Muscle layer of colon (tissue), 2 donors: ENCODE measurements around the gene NLRC3.
"Not testable (repeated sequence)": the region's sequence is repeated elsewhere in the genome, so short reads cannot be mapped to it uniquely, and the experiment has no call there.

ENCODE experiments used
- H3K27ac ChIP-seq: one replicate; pipeline ENCODE4 v1.7.0; 2013; ENCODE audit warnings: low read depth, mild to moderate bottlenecking, low read length, moderate library complexity
- H3K27me3 ChIP-seq, 2 donors: one replicate each; pipeline ENCODE4 v1.7.0; 2013; ENCODE audit warnings: low read length in 2 of 2, mild to moderate bottlenecking in 2 of 2; ENCODE audit not compliant: insufficient read depth in 2 of 2, control insufficient read depth in 1 of 2
- H3K36me3 ChIP-seq: one replicate; pipeline ENCODE4 v1.7.0; 2013; ENCODE audit warnings: mild to moderate bottlenecking, low read length; ENCODE audit not compliant: insufficient read depth
- H3K4me1 ChIP-seq: one replicate; pipeline ENCODE4 v1.7.0; 2013; ENCODE audit warnings: mild to moderate bottlenecking, low read length; ENCODE audit not compliant: insufficient read depth
- H3K4me3 ChIP-seq, 2 donors: one replicate each; pipeline ENCODE4 v1.7.0; 2013; ENCODE audit warnings: low read length in 2 of 2, low read depth in 1 of 2, mild to moderate bottlenecking in 1 of 2, moderate library complexity in 1 of 2
- H3K9ac ChIP-seq: one replicate; pipeline ENCODE4 v1.7.0; 2013; ENCODE audit warnings: low read length
- H3K9me3 ChIP-seq: one replicate; pipeline ENCODE4 v1.7.0; 2013; ENCODE audit warnings: mild to moderate bottlenecking, low read length
- donor health status: abdominal sarcoma.
- donor health status: Adenocarcinoma of cecum.

NLRC3 gene

DNA sequence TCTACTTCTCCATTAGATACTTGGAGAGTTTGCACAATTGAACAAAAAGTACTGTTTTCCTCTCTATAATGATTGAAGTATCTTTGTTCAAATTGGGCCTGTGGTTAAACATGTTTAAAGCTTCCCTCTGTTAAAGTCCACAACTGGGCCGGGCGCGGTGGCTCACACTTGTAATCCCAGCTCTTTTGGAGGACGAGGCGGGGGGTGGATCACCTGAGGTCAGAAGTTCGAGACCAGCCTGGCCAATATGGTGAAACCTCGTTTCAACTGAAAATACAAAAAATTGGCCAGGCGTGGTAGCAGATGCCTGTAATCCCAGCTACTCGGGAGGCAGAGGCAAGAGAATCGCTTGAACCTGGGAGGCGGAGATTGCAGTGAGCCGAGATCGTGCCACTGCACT, 31.8 kb upstream of the NLRC3 start:
- H3K27me3 ChIP-seq, H3K9ac ChIP-seq, H3K27ac ChIP-seq, H3K4me3 ChIP-seq, H3K9me3 ChIP-seq, H3K4me1 ChIP-seq, H3K36me3 ChIP-seq: not testable (repeated sequence)

DNA sequence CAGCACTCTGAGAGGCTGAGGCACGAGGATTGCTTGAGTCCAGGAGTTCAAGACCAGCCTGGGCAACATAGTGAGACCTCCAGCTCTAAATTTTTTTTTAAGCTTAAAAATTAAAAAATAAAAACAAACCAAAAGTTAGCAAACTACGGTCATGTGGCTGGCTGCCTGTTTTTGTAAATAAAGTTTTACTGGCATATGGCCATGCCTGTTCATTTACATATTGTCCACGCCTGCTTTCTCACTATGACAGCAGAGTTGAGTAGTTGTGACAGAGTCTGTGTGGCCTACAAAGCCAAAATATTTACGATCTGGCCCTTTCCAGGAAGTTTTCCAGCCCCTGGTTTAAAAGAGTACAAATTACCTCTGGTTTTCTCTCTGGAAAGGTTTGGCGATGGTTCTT, 30.9 kb upstream of the NLRC3 start:
- Histone ChIP-seq H3K9ac (no peak overlapping the region), H3K27ac (no peak overlapping the region), H3K4me3 (no peak overlapping the region), H3K27me3 (no peaks in the 10 kb centered on the region), H3K9me3 (no peaks in the 10 kb centered on the region), H3K4me1 (peaks cover 7% of the 10 kb centered on the region), H3K36me3 (peaks cover 5% of the 10 kb centered on the region)

DNA sequence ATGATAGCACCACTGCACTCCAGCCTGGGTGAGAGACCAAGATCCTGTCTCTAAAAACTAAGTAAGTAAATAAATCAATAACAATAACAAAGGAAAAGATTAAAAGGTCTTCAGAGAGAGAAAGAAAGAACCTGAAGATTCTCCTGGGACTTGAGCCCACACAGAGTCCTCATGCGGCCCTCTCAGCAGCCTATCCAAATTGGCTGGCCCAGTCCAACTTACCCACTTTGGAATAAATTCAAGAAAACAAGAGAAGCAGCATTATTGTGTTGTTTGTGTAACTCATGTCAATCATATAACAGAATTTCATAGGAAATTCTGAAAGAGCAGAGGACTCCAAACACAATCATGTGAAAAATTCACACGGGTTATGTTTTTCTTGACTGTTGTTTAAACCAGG, 30.4 kb upstream of the NLRC3 start:
- Histone ChIP-seq H3K27me3 (no peaks in the 10 kb centered on the region), H3K9ac (no peak overlapping the region), H3K9me3 (no peaks in the 10 kb centered on the region), H3K4me3 (no peak overlapping the region), H3K4me1 (peaks cover 7% of the 10 kb centered on the region), H3K27ac (no peak overlapping the region), H3K36me3 (peaks cover 5% of the 10 kb centered on the region)

DNA sequence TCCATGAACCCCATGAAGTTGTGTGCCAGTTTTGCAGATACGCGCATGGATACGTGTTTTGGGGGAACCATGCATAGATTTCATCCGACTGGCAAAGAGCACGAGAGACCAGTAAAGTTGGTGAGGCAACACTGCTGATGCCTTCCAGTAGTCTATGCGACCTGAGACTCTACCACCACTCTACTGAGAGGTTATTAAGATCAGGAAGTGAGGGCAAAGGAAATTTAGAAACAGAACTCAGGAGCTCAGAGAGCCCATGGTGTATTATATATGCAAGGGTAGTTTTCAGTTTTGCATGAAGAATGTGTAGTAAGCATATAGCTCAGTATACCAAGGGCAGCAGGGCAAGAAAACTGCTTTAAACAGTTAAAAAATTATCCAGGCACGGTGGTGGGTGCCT, 30.0 kb upstream of the NLRC3 start:
- peaks cover 7% of the 10 kb centered on the region for H3K4me1 ChIP-seq
- no peaks in the 10 kb centered on the region for H3K27me3 ChIP-seq
- H3K9me3 ChIP-seq, result no peaks in the 10 kb centered on the region
- no peak overlapping the region for H3K4me3 ChIP-seq
- no peak overlapping the region for H3K27ac ChIP-seq
- no peak overlapping the region for H3K9ac ChIP-seq
- peaks cover 5% of the 10 kb centered on the region for H3K36me3 ChIP-seq

DNA sequence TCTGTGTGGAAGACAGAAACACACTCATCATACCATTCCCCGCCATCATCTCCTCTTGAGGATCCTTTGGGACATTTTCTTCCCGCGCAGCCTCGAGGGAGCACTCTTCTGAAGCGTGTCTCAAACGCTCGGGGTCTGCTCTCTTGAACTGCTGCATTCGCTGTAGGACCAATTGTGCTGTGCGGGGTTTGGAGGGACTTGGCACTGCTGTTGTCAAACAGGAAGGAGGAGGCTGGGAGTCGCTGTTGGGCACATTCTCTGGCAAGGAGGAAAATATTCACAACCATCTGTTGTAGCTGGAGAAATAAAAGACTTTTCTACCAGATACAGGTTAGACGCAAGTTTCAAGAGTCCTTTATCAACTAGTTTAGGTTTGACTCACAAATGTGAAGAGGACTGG, 29.2 kb upstream of the NLRC3 start:
- H3K27ac ChIP-seq, result no peak overlapping the region
- H3K9ac ChIP-seq, result no peak overlapping the region
- no peaks in the 10 kb centered on the region for H3K27me3 ChIP-seq
- peaks cover 9% of the 10 kb centered on the region for H3K36me3 ChIP-seq
- peaks cover 7% of the 10 kb centered on the region for H3K4me1 ChIP-seq
- no peak overlapping the region for H3K4me3 ChIP-seq
- H3K9me3 ChIP-seq, result no peaks in the 10 kb centered on the region

DNA sequence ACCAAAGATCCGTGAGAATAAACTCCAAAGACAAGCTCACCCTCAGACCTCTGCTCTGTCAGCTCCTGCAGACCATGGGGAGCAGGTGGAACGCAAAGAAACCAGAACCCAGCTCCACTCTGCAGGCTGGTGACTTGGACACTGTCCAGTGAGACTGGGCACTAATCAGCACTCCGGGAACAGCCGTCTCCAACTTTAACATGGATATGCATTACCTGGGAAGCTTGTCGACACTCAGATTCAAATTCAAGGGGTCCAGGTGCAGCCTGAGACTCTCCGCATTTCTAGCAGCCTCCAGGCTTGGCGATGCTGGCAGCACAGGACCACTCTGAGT, 25.1 kb upstream of the NLRC3 start:
- no peak overlapping the region for H3K27ac ChIP-seq
- H3K9me3 ChIP-seq, result no peaks in the 10 kb centered on the region
- H3K4me3 ChIP-seq, result no peak overlapping the region
- no peaks in the 10 kb centered on the region for H3K4me1 ChIP-seq
- H3K27me3 ChIP-seq, result no peaks in the 10 kb centered on the region
- no peak overlapping the region for H3K9ac ChIP-seq
- H3K36me3 ChIP-seq, result peaks cover 15% of the 10 kb centered on the region

DNA sequence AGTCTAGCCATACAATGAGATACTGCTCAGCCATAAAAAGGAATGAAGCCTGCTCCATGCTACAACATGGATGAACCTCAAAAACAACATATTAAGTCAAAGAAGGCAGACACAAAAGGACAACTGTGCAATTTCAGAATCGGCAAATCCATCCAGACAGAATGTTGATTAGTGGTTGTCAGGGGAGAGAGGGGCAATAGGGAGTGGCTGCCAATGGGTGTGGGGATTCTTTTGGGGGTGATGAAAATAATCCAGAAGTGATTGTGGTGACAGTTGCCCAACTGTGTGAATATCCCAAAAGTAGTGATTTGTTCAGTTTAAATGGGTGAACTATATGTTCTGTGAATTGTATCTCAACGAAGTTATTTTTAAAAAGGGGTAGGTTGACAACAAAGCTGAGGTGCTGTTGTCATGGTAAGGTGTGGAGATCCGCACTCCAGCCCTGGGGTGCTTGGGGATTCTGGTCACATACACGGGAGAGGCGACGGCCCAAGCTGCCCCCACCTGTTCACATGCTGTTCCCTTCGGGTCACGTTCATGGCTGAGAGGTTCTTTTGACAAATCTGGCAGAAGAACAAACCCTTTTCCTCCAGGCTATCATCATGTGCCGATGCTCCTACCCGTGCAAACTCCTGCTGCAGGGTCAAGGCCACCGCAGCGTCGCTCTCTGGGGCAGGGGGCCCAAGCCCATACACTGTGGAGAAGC, 24.6 kb upstream of the NLRC3 start:
- peaks cover 15% of the 10 kb centered on the region for H3K36me3 ChIP-seq
- no peak overlapping the region for H3K4me3 ChIP-seq
- no peak overlapping the region for H3K27ac ChIP-seq

DNA sequence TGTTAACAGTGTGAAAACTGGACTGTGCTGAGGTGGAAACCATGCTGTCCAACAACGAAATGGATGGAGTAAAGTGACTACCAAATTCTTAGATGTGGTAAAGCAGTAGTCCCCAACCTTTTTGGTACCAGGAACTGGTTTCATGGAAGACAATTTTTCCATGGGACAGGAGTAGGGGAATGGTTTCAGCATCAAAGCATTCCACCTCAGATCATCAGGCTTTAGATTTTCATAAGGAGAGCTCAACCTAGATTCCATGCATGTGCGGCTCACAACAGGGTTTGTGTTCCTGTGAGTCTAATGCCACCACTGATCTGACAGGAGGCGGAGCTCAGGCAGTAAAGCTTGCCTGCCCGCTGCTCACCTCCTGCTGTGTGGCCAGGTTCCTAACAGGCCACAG, 22.7 kb upstream of the NLRC3 start:
- H3K9me3 ChIP-seq, result no peaks in the 10 kb centered on the region
- H3K4me3 ChIP-seq, result no peak overlapping the region
- H3K27ac ChIP-seq, result no peak overlapping the region
- no peaks in the 10 kb centered on the region for H3K27me3 ChIP-seq
- peaks cover 15% of the 10 kb centered on the region for H3K36me3 ChIP-seq
- H3K4me1 ChIP-seq, result no peaks in the 10 kb centered on the region
- no peak overlapping the region for H3K9ac ChIP-seq

More for the DNA sequence above, 24.6 kb upstream of the NLRC3 start:
- no peaks in the 10 kb centered on the region for H3K9me3 ChIP-seq
- no peaks in the 10 kb centered on the region for H3K4me1 ChIP-seq
- no peak overlapping the region for H3K9ac ChIP-seq
- H3K27me3 ChIP-seq, result no peaks in the 10 kb centered on the region

DNA sequence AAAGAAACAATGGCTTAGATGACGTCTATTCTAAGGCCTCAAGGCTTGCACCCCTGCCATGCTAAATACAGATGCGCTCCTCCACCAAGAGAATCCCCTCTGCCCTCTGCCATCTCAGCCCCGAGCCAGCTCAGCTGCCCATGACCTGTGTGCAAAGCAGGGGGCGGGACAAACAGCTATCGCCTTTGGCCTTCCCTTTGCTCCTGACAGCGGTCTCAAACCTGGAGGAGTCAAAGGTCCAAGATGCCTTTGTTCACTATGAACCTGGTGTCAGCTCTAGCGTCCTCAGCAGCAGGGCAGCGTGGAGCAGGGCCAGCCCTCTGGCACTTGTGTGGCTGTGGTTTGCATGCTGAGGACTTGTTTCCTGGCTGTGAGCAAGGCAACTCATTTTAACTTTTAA, 21.9 kb upstream of the NLRC3 start:
- no peak overlapping the region for H3K9ac ChIP-seq
- peaks cover 15% of the 10 kb centered on the region for H3K36me3 ChIP-seq
- H3K4me3 ChIP-seq, result no peak overlapping the region
- H3K4me1 ChIP-seq, result no peaks in the 10 kb centered on the region
- H3K27ac ChIP-seq, result no peak overlapping the region
- no peaks in the 10 kb centered on the region for H3K9me3 ChIP-seq
- H3K27me3 ChIP-seq, result no peaks in the 10 kb centered on the region

DNA sequence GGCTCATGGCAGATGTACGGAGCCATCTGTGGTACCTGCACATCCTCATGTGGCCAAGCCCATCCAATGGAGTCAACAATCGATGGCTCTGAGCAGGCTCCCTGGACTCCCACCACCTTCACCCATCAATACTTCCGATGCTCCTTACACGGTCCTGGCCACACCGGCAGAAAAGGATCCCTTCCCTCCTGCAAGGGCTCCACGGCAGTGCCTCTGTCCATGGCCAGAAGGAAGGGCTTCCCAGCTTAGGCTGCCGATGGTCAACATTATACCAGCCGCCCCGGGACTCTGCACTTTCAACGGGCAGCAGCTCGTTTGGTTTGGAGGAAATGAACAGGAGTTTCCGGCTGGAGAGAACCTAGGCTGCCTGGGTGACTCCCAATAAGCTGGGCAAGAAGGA, 21.0 kb upstream of the NLRC3 start:
- no peaks in the 10 kb centered on the region for H3K27me3 ChIP-seq
- H3K4me1 ChIP-seq, result no peaks in the 10 kb centered on the region
- no peak overlapping the region for H3K9ac ChIP-seq
- H3K36me3 ChIP-seq, result peaks cover 11% of the 10 kb centered on the region
- no peaks in the 10 kb centered on the region for H3K9me3 ChIP-seq
- no peak overlapping the region for H3K4me3 ChIP-seq
- H3K27ac ChIP-seq, result no peak overlapping the region

DNA sequence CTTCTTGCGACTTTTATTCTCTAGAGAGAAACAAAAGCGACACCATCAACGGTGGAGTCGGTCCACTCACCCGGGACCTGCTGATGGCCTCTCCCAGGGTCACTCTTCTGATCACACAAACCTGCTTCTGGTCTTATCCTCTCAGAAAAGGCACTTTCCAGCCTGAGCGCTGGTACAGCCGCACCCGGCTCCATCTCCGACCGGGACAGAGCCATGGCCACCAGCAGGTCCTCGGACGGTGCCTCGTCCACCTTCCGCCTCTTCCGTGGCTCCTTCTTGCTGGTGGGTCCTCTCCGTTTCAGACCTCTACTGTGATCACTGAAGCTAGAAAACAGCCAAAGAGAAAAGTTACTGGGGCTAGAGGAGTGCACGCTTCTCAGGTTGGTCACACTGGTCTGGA, 20.5 kb upstream of the NLRC3 start:
- no peak overlapping the region for H3K4me3 ChIP-seq
- H3K27ac ChIP-seq, result no peak overlapping the region
- peaks cover 11% of the 10 kb centered on the region for H3K36me3 ChIP-seq
- no peaks in the 10 kb centered on the region for H3K9me3 ChIP-seq
- H3K9ac ChIP-seq, result no peak overlapping the region
- no peaks in the 10 kb centered on the region for H3K4me1 ChIP-seq
- no peaks in the 10 kb centered on the region for H3K27me3 ChIP-seq

DNA sequence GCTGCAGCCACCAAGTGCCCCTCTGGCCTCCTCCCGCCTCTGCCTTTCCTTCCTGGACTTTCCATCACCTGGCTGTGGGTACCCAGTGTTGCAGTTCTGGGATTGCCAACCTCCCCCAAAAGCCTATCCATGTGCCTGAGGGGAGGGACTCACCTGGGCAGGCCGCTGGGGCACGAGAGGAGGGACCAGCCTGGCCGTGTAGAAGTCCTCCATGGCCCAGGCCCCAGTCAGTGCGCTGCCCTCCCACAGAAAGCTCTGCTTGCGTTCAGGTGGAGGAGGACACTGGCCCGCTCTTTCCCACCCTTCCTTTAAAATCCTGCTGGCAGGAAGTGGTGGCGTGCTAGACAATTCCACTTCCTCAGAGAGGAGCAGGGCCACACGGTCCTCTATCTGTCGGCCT, 20.0 kb upstream of the NLRC3 start:
- H3K4me3 ChIP-seq, result no peak overlapping the region
- H3K36me3 ChIP-seq, result peaks cover 11% of the 10 kb centered on the region
- H3K9ac ChIP-seq, result no peak overlapping the region
- no peak overlapping the region for H3K27ac ChIP-seq
- H3K9me3 ChIP-seq, result no peaks in the 10 kb centered on the region
- H3K4me1 ChIP-seq, result no peaks in the 10 kb centered on the region
- no peaks in the 10 kb centered on the region for H3K27me3 ChIP-seq
